Activated naive CD8-positive, alpha-beta T cell (primary cell): ENCODE results near the gene DNAJC6.

Source experiments
- H3K27ac Mint-ChIP-seq: one replicate; pipeline ENCODE4 v1.8.0; 2021; ENCODE audit warnings: mixed read lengths
- H3K27me3 Mint-ChIP-seq: one replicate; pipeline ENCODE4 v1.8.0; 2021; ENCODE audit warnings: mixed read lengths
- H3K36me3 Mint-ChIP-seq: one replicate; pipeline ENCODE4 v1.8.0; 2021; ENCODE audit warnings: mixed read lengths
- H3K4me1 Mint-ChIP-seq: one replicate; pipeline ENCODE4 v1.8.0; 2021; ENCODE audit warnings: low read depth, mixed read lengths
- H3K4me3 Mint-ChIP-seq: one replicate; pipeline ENCODE4 v1.8.0; 2021; ENCODE audit warnings: mild to moderate bottlenecking, mixed read lengths
- H3K9me3 Mint-ChIP-seq: one replicate; pipeline ENCODE4 v1.8.0; 2021; ENCODE audit warnings: low read depth, mixed read lengths

The DNAJC6 gene

DNA sequence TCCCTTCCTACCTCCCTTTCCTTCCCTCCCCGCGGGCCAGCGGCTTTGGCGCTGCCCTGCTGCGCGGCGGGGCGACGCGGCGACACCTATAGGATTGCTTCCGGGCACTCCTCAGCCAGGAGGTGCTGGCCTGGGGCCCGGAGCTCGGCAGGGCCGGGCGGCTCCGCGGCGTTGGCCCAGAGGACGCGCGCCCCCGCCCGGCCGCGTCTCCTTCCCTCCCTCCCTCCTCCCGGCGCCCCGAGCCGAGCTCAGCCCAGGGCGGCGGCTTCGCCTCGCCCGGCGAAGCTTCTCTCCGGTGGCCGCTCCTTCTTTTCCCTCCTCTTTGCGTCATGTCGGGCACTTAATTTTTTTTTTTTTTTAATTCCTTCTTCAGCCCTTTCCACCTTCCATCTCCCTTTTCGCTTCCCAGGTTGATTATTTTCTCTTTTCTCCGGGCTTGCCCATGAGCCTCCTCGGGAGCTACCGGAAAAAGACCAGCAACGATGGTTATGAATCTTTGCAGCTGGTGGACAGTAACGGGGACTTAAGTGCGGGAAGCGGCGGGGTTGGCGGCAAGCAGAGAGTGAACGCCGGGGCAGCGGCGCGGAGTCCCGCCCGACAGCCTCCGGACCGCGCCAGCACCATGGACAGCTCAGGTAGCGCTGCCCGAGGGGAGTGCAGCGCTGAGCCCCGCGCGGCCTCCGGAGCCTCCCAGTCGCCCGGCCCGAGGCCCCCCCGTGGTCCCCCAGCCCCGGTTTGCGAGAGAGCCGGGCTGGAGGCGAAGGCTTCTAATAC lies at the start of gene DNAJC6:
Gene DNAJC6, plus strand, starts transcription at position 240 of the 774 bp plus-strand sequence. Its CDS starts 203 bp downstream, at position 443.
- Mint-ChIP-seq H3K27me3 (peaks cover 52% of the 10 kb centered on the region), H3K9me3 (no peaks in the 10 kb centered on the region), H3K4me3 (peak within 1 kb of the TSS; percentile 69), H3K27ac (no peak within 1 kb of the TSS), H3K36me3 (peaks cover 9% of the 10 kb centered on the region), H3K4me1 (peaks cover 10% of the 10 kb centered on the region)

- H3K27me3 Mint-ChIP-seq: peaks cover 8% of the 10 kb centered on the region
- no peaks in the 10 kb centered on the region for H3K9me3 Mint-ChIP-seq
- H3K4me3 Mint-ChIP-seq: no peak overlapping the region
- H3K27ac Mint-ChIP-seq: no peak overlapping the region
- no peaks in the 10 kb centered on the region for H3K36me3 Mint-ChIP-seq
- H3K4me1 Mint-ChIP-seq: peaks cover 28% of the 10 kb centered on the region
Observed at GRCh38 chr1:65259816-65260215, 49.5 kb upstream of the DNAJC6 start.

DNA sequence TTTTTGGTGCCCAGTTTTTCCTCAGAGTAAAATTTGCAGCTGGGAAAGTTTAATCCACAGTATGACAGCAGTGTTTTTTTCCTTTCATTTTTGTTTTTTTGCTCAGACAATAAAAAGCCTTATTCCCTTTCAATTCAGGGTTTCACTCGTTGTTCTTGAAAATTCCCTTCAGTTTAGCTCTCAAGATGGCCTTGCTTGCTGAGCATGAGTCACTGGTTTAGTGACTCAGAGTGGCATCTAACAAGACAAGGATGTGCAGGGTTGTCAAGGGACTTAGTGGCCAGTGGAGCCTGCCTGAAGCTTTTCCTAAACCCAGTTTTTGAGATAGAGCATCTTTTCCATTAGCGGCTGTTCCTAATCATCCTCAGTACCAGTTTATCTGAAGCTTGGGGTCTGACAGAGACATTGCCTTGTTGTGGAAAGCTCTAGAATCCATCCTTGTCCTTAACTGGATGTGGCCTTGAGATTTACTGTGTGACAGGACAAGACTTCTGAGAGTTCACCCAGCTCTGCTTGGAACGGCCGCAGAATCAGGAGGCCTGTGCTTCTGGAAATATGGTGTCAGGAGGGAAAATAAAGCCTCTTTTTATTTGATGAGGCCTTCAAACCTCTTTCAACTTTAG lies 48.4 kb upstream of the DNAJC6 start:
- H3K27me3 Mint-ChIP-seq: peaks cover 6% of the 10 kb centered on the region
- H3K4me3 Mint-ChIP-seq: peak overlapping the region; percentile 27
- no peaks in the 10 kb centered on the region for H3K9me3 Mint-ChIP-seq
- H3K4me1 Mint-ChIP-seq: peaks cover 30% of the 10 kb centered on the region
- H3K36me3 Mint-ChIP-seq: no peaks in the 10 kb centered on the region
- H3K27ac Mint-ChIP-seq: peak overlapping the region; percentile 61

- H3K4me3 Mint-ChIP-seq: no peak overlapping the region
- no peak overlapping the region for H3K27ac Mint-ChIP-seq
- no peaks in the 10 kb centered on the region for H3K36me3 Mint-ChIP-seq
- no peaks in the 10 kb centered on the region for H3K9me3 Mint-ChIP-seq
- peaks cover 11% of the 10 kb centered on the region for H3K27me3 Mint-ChIP-seq
- peaks cover 37% of the 10 kb centered on the region for H3K4me1 Mint-ChIP-seq
Observed at GRCh38 chr1:65263286-65263685, 46.1 kb upstream of the DNAJC6 start.

GRCh38 chr1:65264197-65264929 lies 45.0 kb upstream of the DNAJC6 start:
- H3K4me3 Mint-ChIP-seq: peak overlapping the region; percentile 81
- peaks cover 9% of the 10 kb centered on the region for H3K27me3 Mint-ChIP-seq
- H3K9me3 Mint-ChIP-seq: no peaks in the 10 kb centered on the region
- no peaks in the 10 kb centered on the region for H3K36me3 Mint-ChIP-seq
- peak overlapping the region; percentile 8 for H3K27ac Mint-ChIP-seq
- H3K4me1 Mint-ChIP-seq: peaks cover 37% of the 10 kb centered on the region

DNA sequence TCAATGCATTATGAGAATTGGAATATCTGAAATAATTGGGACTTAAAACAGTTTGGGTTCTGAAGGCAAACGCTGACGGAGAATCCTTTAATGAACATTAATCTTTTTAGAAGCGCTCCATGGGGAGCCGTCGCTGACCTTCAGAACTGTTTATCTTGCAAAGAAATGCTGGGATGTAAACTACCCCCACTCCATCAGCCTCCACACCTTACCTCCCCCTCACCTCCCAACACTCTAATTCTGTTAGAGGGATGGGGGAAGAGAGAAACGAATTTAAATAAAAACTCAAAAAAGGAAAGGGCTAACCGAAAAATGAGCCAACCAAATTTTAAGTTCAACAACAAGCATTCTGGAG lies 44.1 kb upstream of the DNAJC6 start:
- H3K4me1 Mint-ChIP-seq: peaks cover 33% of the 10 kb centered on the region
- H3K4me3 Mint-ChIP-seq: peak overlapping the region; percentile 81
- H3K27me3 Mint-ChIP-seq: peaks cover 9% of the 10 kb centered on the region
- H3K9me3 Mint-ChIP-seq: no peaks in the 10 kb centered on the region
- H3K27ac Mint-ChIP-seq: no peak overlapping the region
- no peaks in the 10 kb centered on the region for H3K36me3 Mint-ChIP-seq

GRCh38 chr1:65265651-65266351 lies 43.5 kb upstream of the DNAJC6 start:
- peak overlapping the region; percentile 81 for H3K4me3 Mint-ChIP-seq

DNA sequence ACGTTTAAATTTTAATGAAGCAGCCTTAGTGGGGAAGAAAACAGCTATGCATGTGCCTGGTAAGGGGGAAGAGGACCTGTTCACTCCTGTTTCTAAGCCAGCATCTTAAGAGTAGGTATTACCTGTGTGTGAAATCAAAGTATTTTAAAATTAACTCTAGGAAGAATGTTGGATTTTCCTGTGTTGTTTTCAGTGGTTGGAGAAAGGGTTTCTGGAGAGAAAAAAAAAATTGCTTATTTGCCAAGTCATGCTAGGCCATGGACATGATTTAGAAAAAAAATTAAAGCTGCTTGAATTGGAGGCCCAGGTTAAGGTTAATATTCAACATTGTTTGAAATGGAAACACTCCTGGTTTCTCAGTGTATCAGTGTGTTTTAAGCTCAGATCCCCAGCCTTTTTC lies 42.9 kb upstream of the DNAJC6 start:
- peak overlapping the region; percentile 81 for H3K4me3 Mint-ChIP-seq
- H3K36me3 Mint-ChIP-seq: no peaks in the 10 kb centered on the region
- peak overlapping the region; percentile 61 for H3K27ac Mint-ChIP-seq
- peaks cover 9% of the 10 kb centered on the region for H3K27me3 Mint-ChIP-seq
- peaks cover 23% of the 10 kb centered on the region for H3K4me1 Mint-ChIP-seq
- H3K9me3 Mint-ChIP-seq: no peaks in the 10 kb centered on the region

More at GRCh38 chr1:65265651-65266351, 43.5 kb upstream of the DNAJC6 start:
- no peaks in the 10 kb centered on the region for H3K9me3 Mint-ChIP-seq
- H3K36me3 Mint-ChIP-seq: no peaks in the 10 kb centered on the region
- H3K27ac Mint-ChIP-seq: peak overlapping the region; percentile 61
- H3K4me1 Mint-ChIP-seq: peaks cover 27% of the 10 kb centered on the region
- peaks cover 9% of the 10 kb centered on the region for H3K27me3 Mint-ChIP-seq

GRCh38 chr1:65267271-65267670 lies 42.1 kb upstream of the DNAJC6 start:
- peaks cover 23% of the 10 kb centered on the region for H3K4me1 Mint-ChIP-seq
- H3K27me3 Mint-ChIP-seq: peaks cover 10% of the 10 kb centered on the region
- H3K36me3 Mint-ChIP-seq: no peaks in the 10 kb centered on the region
- H3K4me3 Mint-ChIP-seq: no peak overlapping the region
- no peak overlapping the region for H3K27ac Mint-ChIP-seq
- H3K9me3 Mint-ChIP-seq: no peaks in the 10 kb centered on the region

GRCh38 chr1:65267683-65268082 lies 41.7 kb upstream of the DNAJC6 start:
- Mint-ChIP-seq H3K27me3 (peaks cover 10% of the 10 kb centered on the region), H3K36me3 (no peaks in the 10 kb centered on the region), H3K27ac (no peak overlapping the region), H3K9me3 (no peaks in the 10 kb centered on the region), H3K4me3 (no peak overlapping the region), H3K4me1 (peaks cover 23% of the 10 kb centered on the region)

- H3K9me3 Mint-ChIP-seq: no peaks in the 10 kb centered on the region
- no peak overlapping the region for H3K27ac Mint-ChIP-seq
- H3K36me3 Mint-ChIP-seq: no peaks in the 10 kb centered on the region
- H3K4me3 Mint-ChIP-seq: no peak overlapping the region
- H3K4me1 Mint-ChIP-seq: peaks cover 17% of the 10 kb centered on the region
- H3K27me3 Mint-ChIP-seq: peaks cover 7% of the 10 kb centered on the region
Observed at GRCh38 chr1:65269612-65270011, 39.7 kb upstream of the DNAJC6 start.

DNA sequence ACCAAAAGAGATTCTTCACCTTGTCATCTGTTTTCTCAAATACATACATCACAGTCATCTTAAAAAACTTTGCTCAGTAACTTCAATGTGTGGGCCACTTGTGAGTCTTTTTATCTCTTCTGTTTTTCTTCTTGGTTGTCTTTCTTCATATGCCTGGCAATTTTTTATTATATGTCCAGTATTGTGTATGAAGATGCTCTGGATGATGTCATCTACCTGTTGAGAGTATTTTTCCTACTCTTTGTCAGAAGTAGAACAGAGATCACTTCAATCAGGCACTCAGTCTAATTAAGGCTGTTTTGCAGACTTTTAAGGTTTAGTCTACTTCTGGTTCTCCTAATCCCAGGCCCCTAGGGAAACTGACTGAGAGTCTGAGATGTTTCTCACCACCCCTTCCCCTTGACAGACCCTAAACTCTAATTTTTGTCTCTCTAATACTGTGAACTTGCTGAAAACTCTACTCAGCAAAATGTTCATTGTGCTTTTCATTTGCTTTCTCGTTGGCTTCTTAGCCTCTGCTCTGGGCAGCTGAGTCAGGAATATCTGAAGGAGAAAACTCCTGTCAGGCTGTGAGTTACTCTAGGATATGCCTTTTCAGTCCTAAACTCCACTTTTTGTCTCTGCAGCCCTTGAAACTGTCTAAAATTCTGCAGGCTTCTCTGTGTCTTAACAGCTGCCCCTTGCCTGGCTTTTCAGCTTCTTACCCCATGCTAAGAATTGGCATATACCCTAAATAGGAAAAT lies 33.0 kb upstream of the DNAJC6 start:
- Mint-ChIP-seq H3K4me3 (no peak overlapping the region), H3K36me3 (no peaks in the 10 kb centered on the region), H3K4me1 (no peaks in the 10 kb centered on the region), H3K27me3 (peaks cover 14% of the 10 kb centered on the region), H3K27ac (no peak overlapping the region), H3K9me3 (no peaks in the 10 kb centered on the region)

- Mint-ChIP-seq H3K36me3 (no peaks in the 10 kb centered on the region), H3K4me1 (no peaks in the 10 kb centered on the region), H3K27ac (no peak overlapping the region), H3K9me3 (no peaks in the 10 kb centered on the region), H3K4me3 (no peak overlapping the region), H3K27me3 (peaks cover 13% of the 10 kb centered on the region)
Observed at GRCh38 chr1:65277605-65278347, 31.6 kb upstream of the DNAJC6 start.
